ENCODE measurements around the gene KLC3. TPM values are rescaled to one million over a fixed set of nuclear protein-coding genes. Genes with fewer than 3 reads are reported as not detected.

Gene KLC3
- total RNA-seq, 2 donors from 2014 or later = not detected

- DNase-seq = no peak
- TF ChIP-seq, protein P1, sequence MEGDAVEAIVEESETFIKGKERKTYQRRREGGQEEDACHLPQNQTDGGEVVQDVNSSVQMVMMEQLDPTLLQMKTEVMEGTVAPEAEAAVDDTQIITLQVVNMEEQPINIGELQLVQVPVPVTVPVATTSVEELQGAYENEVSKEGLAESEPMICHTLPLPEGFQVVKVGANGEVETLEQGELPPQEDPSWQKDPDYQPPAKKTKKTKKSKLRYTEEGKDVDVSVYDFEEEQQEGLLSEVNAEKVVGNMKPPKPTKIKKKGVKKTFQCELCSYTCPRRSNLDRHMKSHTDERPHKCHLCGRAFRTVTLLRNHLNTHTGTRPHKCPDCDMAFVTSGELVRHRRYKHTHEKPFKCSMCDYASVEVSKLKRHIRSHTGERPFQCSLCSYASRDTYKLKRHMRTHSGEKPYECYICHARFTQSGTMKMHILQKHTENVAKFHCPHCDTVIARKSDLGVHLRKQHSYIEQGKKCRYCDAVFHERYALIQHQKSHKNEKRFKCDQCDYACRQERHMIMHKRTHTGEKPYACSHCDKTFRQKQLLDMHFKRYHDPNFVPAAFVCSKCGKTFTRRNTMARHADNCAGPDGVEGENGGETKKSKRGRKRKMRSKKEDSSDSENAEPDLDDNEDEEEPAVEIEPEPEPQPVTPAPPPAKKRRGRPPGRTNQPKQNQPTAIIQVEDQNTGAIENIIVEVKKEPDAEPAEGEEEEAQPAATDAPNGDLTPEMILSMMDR (IDR thresholded peaks at IDR 0.05) = no peak
- Histone ChIP-seq H3K9ac (ENCODE audit: low read depth in 2 of 2, low read length in 2 of 2) (no peak overlapping the region), H3K36me3 (no peaks in the 10 kb centered on the region), H3K4me1 (no peaks in the 10 kb centered on the region), H3K27ac (no peak overlapping the region), H3K9me3 (no peaks in the 10 kb centered on the region), H3K4me3 (no peak overlapping the region), H3K27me3 (peaks cover 8% of the 10 kb centered on the region)
- intact Hi-C loops (cut with DNase I) = no loop called here
Measured at GRCh38 chr19:45349430-45349941, 8.9 kb downstream of the KLC3 start.

DNA sequence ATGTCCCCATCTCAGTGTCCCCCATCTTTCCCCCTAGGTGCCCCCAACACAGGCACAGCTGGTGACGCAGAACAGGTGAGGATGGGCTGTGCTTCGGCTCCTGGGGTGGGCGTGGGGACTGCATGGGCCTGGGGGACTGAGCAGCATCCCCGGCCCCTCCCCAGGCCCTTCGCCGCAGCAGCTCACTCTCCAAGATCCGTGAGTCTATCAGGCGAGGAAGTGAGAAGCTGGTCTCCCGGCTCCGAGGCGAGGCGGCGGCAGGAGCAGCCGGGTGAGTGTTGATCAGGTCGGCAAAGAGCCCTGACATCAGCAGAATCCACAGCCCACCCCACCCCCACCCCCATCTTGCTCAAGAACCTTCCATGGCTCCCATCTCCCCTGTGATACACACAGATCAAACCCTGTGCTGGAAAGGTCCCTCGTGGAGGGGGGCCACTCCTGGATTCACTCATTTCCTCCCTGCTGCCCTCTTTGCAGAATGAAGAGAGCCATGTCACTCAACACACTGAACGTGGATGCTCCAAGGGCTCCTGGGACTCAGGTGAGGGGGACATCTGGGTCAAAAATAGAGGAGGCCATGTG, 10.0 kb downstream of the KLC3 start:
- H3K9ac ChIP-seq (ENCODE audit: low read depth in 2 of 2, low read length in 2 of 2) = no peak overlapping the region

GRCh38 chr19:45351401-45351952, 10.9 kb downstream of the KLC3 start:
- no peaks in the 10 kb centered on the region for H3K36me3 ChIP-seq
- H3K27me3 ChIP-seq = no peaks in the 10 kb centered on the region
- H3K4me3 ChIP-seq = no peak overlapping the region
- intact Hi-C loops (cut with DNase I) = no loop called here
- H3K27ac ChIP-seq = no peak overlapping the region
- H3K9me3 ChIP-seq = no peaks in the 10 kb centered on the region
- DNase-seq = no peak
- H3K9ac ChIP-seq (ENCODE audit: low read depth in 2 of 2, low read length in 2 of 2) = no peak overlapping the region
- TF ChIP-seq, protein P1 (IDR thresholded peaks at IDR 0.05) = no peak
- H3K4me1 ChIP-seq = no peaks in the 10 kb centered on the region

More for the DNA sequence above, 10.0 kb downstream of the KLC3 start:
- peaks cover under 1% of the 10 kb centered on the region for H3K27me3 ChIP-seq
- DNase-seq = no peak
- no peaks in the 10 kb centered on the region for H3K9me3 ChIP-seq
- H3K36me3 ChIP-seq = no peaks in the 10 kb centered on the region
- no peak overlapping the region for H3K27ac ChIP-seq
- intact Hi-C loops (cut with DNase I) = no loop called here
- no peaks in the 10 kb centered on the region for H3K4me1 ChIP-seq
- TF ChIP-seq, protein P1 (IDR thresholded peaks at IDR 0.05) = no peak
- no peak overlapping the region for H3K4me3 ChIP-seq

DNA sequence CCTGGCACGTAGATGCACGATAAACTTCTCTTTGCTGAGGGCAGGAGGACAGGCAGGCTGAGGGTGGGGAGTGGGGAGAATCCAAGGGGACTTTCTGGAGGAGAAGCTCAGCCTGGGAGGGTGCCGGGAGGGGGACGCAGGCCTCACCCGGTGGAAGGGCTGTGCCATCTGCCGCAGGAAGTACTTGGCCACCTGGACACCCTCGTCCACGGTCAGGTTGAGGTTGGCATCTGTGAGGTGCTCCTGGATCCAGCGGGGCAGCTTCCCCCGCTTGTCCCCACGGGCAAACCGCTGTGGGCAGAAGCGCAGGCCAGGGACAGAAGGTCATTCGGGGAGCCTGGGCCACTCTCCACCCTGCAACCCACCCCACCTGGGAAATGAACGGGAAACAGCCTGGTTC, 11.5 kb downstream of the KLC3 start:
- H3K27me3 ChIP-seq = no peaks in the 10 kb centered on the region
- no peaks in the 10 kb centered on the region for H3K9me3 ChIP-seq
- H3K27ac ChIP-seq = no peak overlapping the region
- H3K9ac ChIP-seq (ENCODE audit: low read depth in 2 of 2, low read length in 2 of 2) = no peak overlapping the region
- no peaks in the 10 kb centered on the region for H3K36me3 ChIP-seq
- TF ChIP-seq, protein P1 (IDR thresholded peaks at IDR 0.05) = no peak
- no peak for DNase-seq
- no peaks in the 10 kb centered on the region for H3K4me1 ChIP-seq
- H3K4me3 ChIP-seq = no peak overlapping the region
- intact Hi-C loops (cut with DNase I) = no loop called here

- Histone ChIP-seq H3K27ac (no peak overlapping the region), H3K9ac (ENCODE audit: low read depth in 2 of 2, low read length in 2 of 2) (no peak overlapping the region), H3K4me1 (no peaks in the 10 kb centered on the region), H3K36me3 (no peaks in the 10 kb centered on the region), H3K4me3 (no peak overlapping the region), H3K9me3 (no peaks in the 10 kb centered on the region), H3K27me3 (no peaks in the 10 kb centered on the region)
- no peak for DNase-seq
- TF ChIP-seq, protein P1 (IDR thresholded peaks at IDR 0.05) = no peak
- intact Hi-C loops (cut with DNase I) = no loop called here
Measured at GRCh38 chr19:45352471-45352870, 11.9 kb downstream of the KLC3 start.

Data from colonic mucosa (tissue), 4 donors.